ENCODE data around the gene CLSTN2. TPM values are rescaled to one million over a fixed set of nuclear protein-coding genes. Genes with fewer than 3 reads are reported as not detected.

The CLSTN2 gene
- total and polyA plus RNA-seq, 2 of the 8 experiments (the other 6 are each of a cell fraction or from before 2014, with no cell fraction given), result 0.39 to 0.52 TPM

DNA sequence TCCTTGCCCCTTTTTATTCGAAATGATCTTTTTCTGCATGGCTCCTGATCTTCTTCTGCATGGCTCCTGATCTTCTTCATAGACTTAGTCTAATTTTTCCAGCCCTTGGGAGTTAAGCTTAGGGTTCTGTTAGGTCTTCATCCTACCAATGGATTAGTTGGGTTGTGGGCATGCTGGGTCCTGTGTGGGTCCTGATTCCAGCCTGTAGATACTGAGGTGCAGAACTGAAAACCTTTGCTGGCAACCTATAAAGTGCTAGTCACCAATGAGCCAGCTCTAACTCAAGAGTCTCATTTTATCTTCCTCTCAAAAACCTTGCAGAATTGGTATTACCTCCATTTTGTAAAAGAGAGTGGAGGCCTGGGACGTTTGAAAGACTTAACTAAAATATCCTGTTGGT is 229.2 kb downstream of the CLSTN2 start (continued):
- TF ChIP-seq CHD7 (IDR thresholded peaks at IDR 0.05; ENCODE audit: insufficient replicate concordance, low read length) (no peak), CBX5 (IDR thresholded peaks at IDR 0.05; ENCODE audit: low read depth, low read length) (no peak), TAF7 (optimal IDR thresholded peaks at IDR 0.05; ENCODE audit: borderline replicate concordance, low read depth, low read length) (no peak), JUN (IDR thresholded peaks at IDR 0.05; ENCODE audit: low read depth, low read length) (no peak), EZH2 (IDR thresholded peaks at IDR 0.05; ENCODE audit: low read depth, low read length, severe bottlenecking) (no peak), JUND (IDR thresholded peaks at IDR 0.05; ENCODE audit: low read length) (no peak), PHF8 (conservative IDR thresholded peaks at IDR 0.05; ENCODE audit: low read depth, low read length) (no peak), POLR2A (IDR thresholded peaks at IDR 0.05; ENCODE audit: control extremely low read depth in 1 of 2, low read depth in 2 of 2, low read length in 2 of 2) (no peak), GABPA (IDR thresholded peaks at IDR 0.05; ENCODE audit: borderline replicate concordance, insufficient read depth, low read length) (no peak), SP1 (IDR thresholded peaks at IDR 0.05; ENCODE audit: low read depth, low read length) (no peak), FOSL1 (IDR thresholded peaks at IDR 0.05; ENCODE audit: insufficient read depth, low read depth, low read length) (no peak), CEBPB (IDR thresholded peaks at IDR 0.05; ENCODE audit: low read depth, low read length) (no peak), KDM4A (IDR thresholded peaks at IDR 0.05; ENCODE audit: low read depth, low read length, severe bottlenecking) (no peak)

Data from H1 (cell line).